H9 (cell line): ENCODE data around the gene NBEA. TPM values are rescaled to one million over a fixed set of nuclear protein-coding genes. Genes with fewer than 3 reads are reported as not detected.

Source experiments
- DNase-seq: peaks from one replicate; pipeline ENCODE4 v3.0.0-alpha.2; 2017
- H2AFZ ChIP-seq: one replicate; pipeline ENCODE4 v1.6.1; 2013; ENCODE audit warnings: mild to moderate bottlenecking, low read length, control low read depth, moderate library complexity
- H2AK5ac ChIP-seq: 2 replicates; pipeline ENCODE4 v1.6.1; 2013; ENCODE audit warnings: low read length, control low read depth, mixed read lengths; ENCODE audit not compliant: insufficient read length
- H2BK120ac ChIP-seq: one replicate; pipeline ENCODE4 v1.6.1; 2013; ENCODE audit warnings: low read depth, mild to moderate bottlenecking, low read length, control low read depth, inconsistent platforms; ENCODE audit not compliant: poor library complexity, severe bottlenecking
- H2BK12ac ChIP-seq: 2 replicates; pipeline ENCODE4 v1.6.1; 2013; ENCODE audit warnings: low read length, control low read depth, mixed read lengths, low read depth; ENCODE audit not compliant: insufficient read length
- H2BK15ac ChIP-seq: 2 replicates; pipeline ENCODE4 v1.6.1; 2013; ENCODE audit warnings: low read depth, low read length, control low read depth
- H2BK20ac ChIP-seq: one replicate; pipeline ENCODE4 v1.6.1; 2013; ENCODE audit warnings: low read depth, mild to moderate bottlenecking, low read length, control low read depth, inconsistent platforms; ENCODE audit not compliant: poor library complexity, severe bottlenecking
- H2BK5ac ChIP-seq: 2 replicates; pipeline ENCODE4 v1.6.1; 2013; ENCODE audit warnings: low read length, control low read depth, mixed read lengths; ENCODE audit not compliant: insufficient read length
- H3K14ac ChIP-seq: 2 replicates; pipeline ENCODE4 v1.6.1; 2013; ENCODE audit warnings: low read length, control low read depth; ENCODE audit not compliant: insufficient read depth
- H3K18ac ChIP-seq: 2 replicates; pipeline ENCODE4 v1.6.1; 2013; ENCODE audit warnings: low read depth, mild to moderate bottlenecking, mixed read lengths, low read length, control low read depth; ENCODE audit not compliant: insufficient read length
- H3K23ac ChIP-seq: 2 replicates; pipeline ENCODE4 v1.6.1; 2013; ENCODE audit warnings: low read length, control low read depth, mixed read lengths, low read depth; ENCODE audit not compliant: insufficient read length
- H3K23me2 ChIP-seq: 2 replicates; pipeline ENCODE4 v1.6.1; 2013; ENCODE audit warnings: low read depth, mild to moderate bottlenecking, mixed read lengths, low read length, control low read depth; ENCODE audit not compliant: insufficient read length, poor library complexity, severe bottlenecking
- H3K27ac ChIP-seq: 2 replicates; pipeline ENCODE4 v1.5.1; 2013; ENCODE audit warnings: low read length, control low read depth, mixed read lengths, low read depth; ENCODE audit not compliant: insufficient read length
- H3K27me3 ChIP-seq: 2 replicates; pipeline ENCODE4 v1.6.1; 2013; ENCODE audit warnings: low read length, control low read depth, inconsistent platforms; ENCODE audit not compliant: insufficient read depth
- H3K4ac ChIP-seq: 2 replicates; pipeline ENCODE4 v1.6.1; 2013; ENCODE audit warnings: low read depth, mild to moderate bottlenecking, control low read depth, inconsistent platforms, low read length, moderate library complexity
- H3K4me1 ChIP-seq: 2 replicates; pipeline ENCODE4 v1.6.1; 2013; ENCODE audit warnings: low read length, control low read depth, inconsistent platforms; ENCODE audit not compliant: insufficient read depth
- H3K4me2 ChIP-seq: 2 replicates; pipeline ENCODE4 v1.6.1; 2013; ENCODE audit warnings: low read length, control low read depth, mixed read lengths; ENCODE audit not compliant: insufficient read length, insufficient read depth
- H3K56ac ChIP-seq: 2 replicates; pipeline ENCODE4 v1.6.1; 2013; ENCODE audit warnings: low read depth, mild to moderate bottlenecking, mixed read lengths, low read length, control low read depth; ENCODE audit not compliant: insufficient read length
- H3K79me1 ChIP-seq: 2 replicates; pipeline ENCODE4 v1.6.1; 2013; ENCODE audit warnings: low read depth, mild to moderate bottlenecking, moderate library complexity, low read length, control low read depth, inconsistent platforms; ENCODE audit not compliant: insufficient read depth, poor library complexity, severe bottlenecking
- H3K79me2 ChIP-seq: 2 replicates; pipeline ENCODE4 v1.6.1; 2013; ENCODE audit warnings: low read length, control low read depth, inconsistent platforms; ENCODE audit not compliant: insufficient read depth
- H3K9ac ChIP-seq: 2 replicates; pipeline ENCODE4 v1.6.1; 2013; ENCODE audit warnings: low read length, control low read depth, mixed read lengths; ENCODE audit not compliant: insufficient read length; ENCODE audit errors: extremely low read depth
- H3K9me3 ChIP-seq: one replicate; pipeline ENCODE4 v1.6.1; 2013; ENCODE audit warnings: low read depth, low read length, inconsistent platforms; ENCODE audit not compliant: control insufficient read depth
- H3T11ph ChIP-seq: one replicate; pipeline ENCODE4 v1.6.1; 2013; ENCODE audit warnings: mild to moderate bottlenecking, low read length, control low read depth, inconsistent platforms
- H4K20me1 ChIP-seq: one replicate; pipeline ENCODE4 v1.6.1; 2013; ENCODE audit not compliant: control insufficient read depth, insufficient read length, insufficient read depth
- H4K5ac ChIP-seq: 2 replicates; pipeline ENCODE4 v1.6.1; 2013; ENCODE audit warnings: low read depth, mild to moderate bottlenecking, mixed read lengths, low read length, control low read depth; ENCODE audit not compliant: insufficient read length
- H4K8ac ChIP-seq: replicated peaks from 2 replicates; pipeline ENCODE4 v1.6.1; 2013; ENCODE audit warnings: low read length, control low read depth, mixed read lengths, low read depth; ENCODE audit not compliant: insufficient read length
- H4K91ac ChIP-seq: 2 replicates; pipeline ENCODE4 v1.6.1; 2013; ENCODE audit warnings: low read depth, mild to moderate bottlenecking, moderate library complexity, mixed read lengths, low read length, control low read depth; ENCODE audit not compliant: insufficient read length
- H3K27ac Mint-ChIP-seq, 3 experiments: 2 replicates in 2 of 3; 3 replicates in 1 of 3; pipeline ENCODE4 v1.8.0; 2020 to 2021; ENCODE audit warnings: mixed read lengths in 3 of 3, mild to moderate bottlenecking in 1 of 3, moderate library complexity in 1 of 3
- H3K27me3 Mint-ChIP-seq: 2 replicates; pipeline ENCODE4 v1.8.0; 2021; ENCODE audit warnings: low read depth, mild to moderate bottlenecking, moderate library complexity, mixed read lengths
- H3K36me3 Mint-ChIP-seq, 3 experiments: 2 replicates in 2 of 3; 3 replicates in 1 of 3; pipeline ENCODE4 v1.8.0; 2020 to 2021; ENCODE audit warnings: low read depth in 3 of 3, mixed read lengths in 3 of 3; ENCODE audit not compliant: insufficient read depth in 1 of 3
- H3K4me1 Mint-ChIP-seq, 2 experiments: 2 replicates each; pipeline ENCODE4 v1.8.0; 2020; ENCODE audit warnings: mixed read lengths in 2 of 2
- H3K4me3 Mint-ChIP-seq, 2 experiments: 2 replicates in 1 of 2; 3 replicates in 1 of 2; pipeline ENCODE4 v1.8.0; 2020 to 2021; ENCODE audit warnings: mild to moderate bottlenecking in 2 of 2, mixed read lengths in 2 of 2, moderate library complexity in 1 of 2
- H3K9me3 Mint-ChIP-seq, 2 experiments: 2 replicates in 1 of 2; 3 replicates in 1 of 2; pipeline ENCODE4 v1.8.0; 2020; ENCODE audit warnings: mild to moderate bottlenecking in 2 of 2, mixed read lengths in 2 of 2, moderate library complexity in 1 of 2
- WGBS: extraction: QIAGEN DNeasy Blood & Tissue Kit; methylation state at CpG from one replicate; pipeline ENCODE4 v1.1.7; 2013; ENCODE audit warnings: missing lambda C conversion rate, low lambda C conversion rate, mixed read lengths; ENCODE audit not compliant: insufficient read length; ENCODE audit errors: extremely low coverage; 5-methylcytosine and 5-hydroxymethylcytosine counted together
- total RNA-seq: library from RNA; stranded (reverse); gene quantifications from 2 replicates; pipeline ENCODE4 v1.2.1, GENCODE V29; 2021
- TF ChIP-seq, protein P1 (sequence below): fragments of 200-600 bp; sonication (generic); conservative IDR thresholded peaks from 3 replicates; pipeline ENCODE4 v1.8.0; 2021; ENCODE audit warnings: antibody characterized with exemption, mild to moderate bottlenecking

The NBEA gene
- total RNA-seq, 1 experiment from 2014 or later: 17.3 TPM

- no CpG with 5 or more reads among the region's 4 CpGs for WGBS
- Histone ChIP-seq H3K9me3 (no peaks in the 10 kb centered on the region), H2BK20ac (no peak overlapping the region), H2BK5ac (no peak overlapping the region), H3K23me2 (no peaks in the 10 kb centered on the region), H2BK15ac (no peak overlapping the region), H3K79me1 (no peaks in the 10 kb centered on the region), H4K8ac (no peak overlapping the region), H3K9ac (no peak overlapping the region), H2AFZ (no peak overlapping the region), H2BK120ac (no peak overlapping the region), H3K56ac (no peak overlapping the region), H3K18ac (no peak overlapping the region), H4K5ac (no peak overlapping the region), H3K4me2 (no peak overlapping the region), H3T11ph (no peak overlapping the region), H3K23ac (no peak overlapping the region), H4K91ac (no peak overlapping the region), H3K14ac (no peak overlapping the region), H4K20me1 (no peaks in the 10 kb centered on the region), H3K27ac (no peak overlapping the region), H2BK12ac (no peak overlapping the region), H3K4ac (no peak overlapping the region), H2AK5ac (no peak overlapping the region), H3K27me3 (no peaks in the 10 kb centered on the region), H3K4me1 (peaks cover 5% of the 10 kb centered on the region; the same call in 1 of the 2 replicates), H3K79me2 (no peaks in the 10 kb centered on the region; the same call in 1 of the 2 replicates)
- H3K9me3 Mint-ChIP-seq: peaks cover 5 to 6% of the 10 kb centered on the region in 2 experiments; a peak in 4 of 5 replicates
- no peak for DNase-seq
- H3K36me3 Mint-ChIP-seq: peaks cover 6 to 13% (median 13%) of the 10 kb centered on the region in 3 experiments
- peaks cover 16 to 24% of the 10 kb centered on the region in 2 experiments for H3K4me1 Mint-ChIP-seq
- TF ChIP-seq, protein P1, sequence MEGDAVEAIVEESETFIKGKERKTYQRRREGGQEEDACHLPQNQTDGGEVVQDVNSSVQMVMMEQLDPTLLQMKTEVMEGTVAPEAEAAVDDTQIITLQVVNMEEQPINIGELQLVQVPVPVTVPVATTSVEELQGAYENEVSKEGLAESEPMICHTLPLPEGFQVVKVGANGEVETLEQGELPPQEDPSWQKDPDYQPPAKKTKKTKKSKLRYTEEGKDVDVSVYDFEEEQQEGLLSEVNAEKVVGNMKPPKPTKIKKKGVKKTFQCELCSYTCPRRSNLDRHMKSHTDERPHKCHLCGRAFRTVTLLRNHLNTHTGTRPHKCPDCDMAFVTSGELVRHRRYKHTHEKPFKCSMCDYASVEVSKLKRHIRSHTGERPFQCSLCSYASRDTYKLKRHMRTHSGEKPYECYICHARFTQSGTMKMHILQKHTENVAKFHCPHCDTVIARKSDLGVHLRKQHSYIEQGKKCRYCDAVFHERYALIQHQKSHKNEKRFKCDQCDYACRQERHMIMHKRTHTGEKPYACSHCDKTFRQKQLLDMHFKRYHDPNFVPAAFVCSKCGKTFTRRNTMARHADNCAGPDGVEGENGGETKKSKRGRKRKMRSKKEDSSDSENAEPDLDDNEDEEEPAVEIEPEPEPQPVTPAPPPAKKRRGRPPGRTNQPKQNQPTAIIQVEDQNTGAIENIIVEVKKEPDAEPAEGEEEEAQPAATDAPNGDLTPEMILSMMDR: no peak
- H3K4me3 Mint-ChIP-seq: no peak overlapping the region
- H3K27me3 Mint-ChIP-seq: no peaks in the 10 kb centered on the region
- H3K27ac Mint-ChIP-seq: peak overlapping the region in 1 of 3 experiments; percentile 16; a peak in 2 of 7 replicates
Observed at GRCh38 chr13:34964558-34964957, 22.5 kb downstream of the NBEA start.
